Measurements from ENCODE around the gene MRPL33.
"Not testable (repeated sequence)": the region's sequence is repeated elsewhere in the genome, so short reads cannot be mapped to it uniquely, and the experiment has no call there.

The MRPL33 gene

DNA sequence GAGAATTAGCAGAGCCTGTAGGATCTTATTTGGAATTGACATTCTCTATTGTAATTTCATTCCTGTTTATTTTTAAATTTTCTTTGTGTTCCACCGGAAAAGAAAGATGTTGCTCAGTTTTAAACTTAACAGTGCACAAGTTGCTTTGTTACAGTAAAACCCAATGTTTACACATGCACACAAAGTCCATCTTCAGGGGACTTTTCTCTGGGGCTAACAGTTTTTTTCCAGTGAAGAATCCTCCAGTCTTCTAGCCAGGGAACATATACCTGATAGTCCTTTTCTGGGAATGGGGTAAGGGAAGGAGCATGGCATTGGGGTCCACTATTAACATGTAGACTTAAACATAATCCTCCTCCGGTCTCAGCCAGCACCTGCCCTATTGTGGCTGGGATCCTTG is 25.2 kb upstream of the MRPL33 start:
- H3K4me1 ChIP-seq (ENCODE audit: control insufficient read depth, insufficient read depth, low read length) = no peaks in the 10 kb centered on the region
- no peaks in the 10 kb centered on the region for H3K36me3 ChIP-seq (ENCODE audit: insufficient read depth, low read length)
- H3K4me2 ChIP-seq (ENCODE audit: low read length) = no peak overlapping the region
- H3K4me3 ChIP-seq (ENCODE audit: low read length) = no peak overlapping the region
- no peak overlapping the region for H3K9ac ChIP-seq (ENCODE audit: low read depth, low read length)
- H3K9me3 ChIP-seq (replicated peaks; ENCODE audit: low read length) = peaks cover 9% of the 10 kb centered on the region
- no peaks in the 10 kb centered on the region for H3K27me3 ChIP-seq (ENCODE audit: control insufficient read depth, insufficient read depth, low read length)

DNA sequence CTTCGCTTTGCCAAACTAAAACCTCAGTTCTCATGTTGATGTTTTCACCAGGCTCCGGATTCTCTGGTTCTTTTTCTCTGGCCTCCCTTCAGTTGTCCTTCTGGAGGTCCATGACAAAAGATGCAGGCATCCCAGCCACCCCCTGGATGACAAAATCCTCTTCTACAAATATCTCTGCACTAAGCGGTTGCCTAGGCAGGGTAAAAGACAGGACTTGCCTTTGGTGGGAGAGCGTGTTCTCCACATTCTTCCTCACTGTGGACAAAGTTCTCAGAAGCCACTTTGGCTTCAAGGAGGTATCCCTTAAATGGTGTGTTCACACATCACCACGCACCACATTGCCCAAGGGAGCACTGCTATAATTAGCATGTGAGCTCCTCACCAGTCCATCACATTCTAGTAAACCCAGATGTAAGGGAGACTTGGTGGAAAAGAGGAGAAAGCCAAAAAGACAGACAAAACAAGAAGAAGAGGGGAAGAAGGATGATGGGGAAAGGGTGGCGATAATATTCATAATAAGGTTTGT is 23.6 kb upstream of the MRPL33 start:
- Histone ChIP-seq H3K36me3 (ENCODE audit: insufficient read depth, low read length) (no peaks in the 10 kb centered on the region), H3K27me3 (ENCODE audit: control insufficient read depth, insufficient read depth, low read length) (no peaks in the 10 kb centered on the region), H3K9me3 (replicated peaks; ENCODE audit: low read length) (peaks cover 9% of the 10 kb centered on the region), H3K9ac (ENCODE audit: low read depth, low read length) (no peak overlapping the region), H3K4me3 (ENCODE audit: low read length) (no peak overlapping the region), H3K4me2 (ENCODE audit: low read length) (no peak overlapping the region), H3K4me1 (ENCODE audit: control insufficient read depth, insufficient read depth, low read length) (no peaks in the 10 kb centered on the region)

DNA sequence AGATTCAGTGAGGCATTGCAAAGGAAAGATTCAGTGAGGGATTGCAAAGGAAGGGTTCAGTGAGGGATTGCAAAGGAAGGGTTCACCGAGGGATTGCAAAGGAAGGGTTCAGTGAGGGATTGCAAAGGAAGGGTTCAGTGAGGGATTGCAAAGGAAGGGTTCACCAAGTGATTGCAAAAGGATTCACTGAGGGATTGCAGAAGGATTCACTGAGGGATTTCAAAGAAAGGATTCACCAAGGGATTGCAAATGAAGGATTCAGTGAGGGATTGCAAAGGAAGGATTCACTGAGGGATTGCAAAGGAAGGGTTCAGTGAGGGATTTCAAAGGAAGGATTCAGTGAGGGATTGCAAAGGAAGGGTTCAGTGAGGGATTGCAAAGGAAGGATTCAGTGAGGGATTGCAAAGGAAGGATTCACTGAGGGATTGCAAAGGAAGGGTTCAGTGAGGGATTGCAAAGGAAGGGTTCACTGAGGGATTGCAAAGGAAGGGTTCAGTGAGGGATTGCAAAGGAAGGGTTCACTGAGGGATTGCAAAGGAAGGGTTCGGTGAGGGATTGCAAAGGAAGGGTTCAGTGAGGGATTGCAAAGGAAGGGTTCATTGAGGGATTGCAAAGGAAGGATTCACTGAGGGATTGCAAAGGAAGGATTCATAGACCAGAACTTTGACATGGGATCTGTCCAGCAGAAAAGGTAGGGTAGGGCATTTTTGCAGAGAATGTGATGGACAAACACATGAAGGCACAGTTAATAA is 22.5 kb upstream of the MRPL33 start:
- H3K9ac ChIP-seq (ENCODE audit: low read depth, low read length); H3K27me3 ChIP-seq (ENCODE audit: control insufficient read depth, insufficient read depth, low read length); H3K9me3 ChIP-seq (replicated peaks; ENCODE audit: low read length); H3K36me3 ChIP-seq (ENCODE audit: insufficient read depth, low read length); H3K4me3 ChIP-seq (ENCODE audit: low read length); H3K4me2 ChIP-seq (ENCODE audit: low read length); H3K4me1 ChIP-seq (ENCODE audit: control insufficient read depth, insufficient read depth, low read length): not testable (repeated sequence)

DNA sequence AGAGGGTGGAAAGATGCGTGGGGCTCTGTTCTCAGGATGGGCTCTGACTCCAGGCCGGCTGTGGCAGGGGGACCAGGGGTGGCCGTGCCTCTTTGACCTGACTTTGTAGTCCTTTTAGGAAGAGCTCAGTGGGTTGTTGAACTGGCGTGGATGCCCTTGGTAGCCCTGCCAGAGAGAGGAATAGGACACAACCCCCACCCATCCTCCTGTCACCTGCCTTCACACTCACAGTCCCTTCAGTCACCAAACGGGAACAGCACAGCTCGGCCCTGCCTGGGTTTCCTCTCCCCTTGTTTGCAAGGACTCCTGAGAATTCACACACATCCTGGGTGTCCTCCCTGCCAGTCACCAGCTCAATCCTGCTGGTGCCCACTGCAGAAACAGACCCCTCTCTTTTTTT is 20.1 kb upstream of the MRPL33 start:
- Histone ChIP-seq H3K36me3 (ENCODE audit: insufficient read depth, low read length) (no peaks in the 10 kb centered on the region), H3K4me3 (ENCODE audit: low read length) (no peak overlapping the region), H3K4me1 (ENCODE audit: control insufficient read depth, insufficient read depth, low read length) (no peaks in the 10 kb centered on the region), H3K9me3 (replicated peaks; ENCODE audit: low read length) (peaks cover 9% of the 10 kb centered on the region), H3K27me3 (ENCODE audit: control insufficient read depth, insufficient read depth, low read length) (no peaks in the 10 kb centered on the region), H3K9ac (ENCODE audit: low read depth, low read length) (no peak overlapping the region), H3K4me2 (ENCODE audit: low read length) (no peak overlapping the region)

DNA sequence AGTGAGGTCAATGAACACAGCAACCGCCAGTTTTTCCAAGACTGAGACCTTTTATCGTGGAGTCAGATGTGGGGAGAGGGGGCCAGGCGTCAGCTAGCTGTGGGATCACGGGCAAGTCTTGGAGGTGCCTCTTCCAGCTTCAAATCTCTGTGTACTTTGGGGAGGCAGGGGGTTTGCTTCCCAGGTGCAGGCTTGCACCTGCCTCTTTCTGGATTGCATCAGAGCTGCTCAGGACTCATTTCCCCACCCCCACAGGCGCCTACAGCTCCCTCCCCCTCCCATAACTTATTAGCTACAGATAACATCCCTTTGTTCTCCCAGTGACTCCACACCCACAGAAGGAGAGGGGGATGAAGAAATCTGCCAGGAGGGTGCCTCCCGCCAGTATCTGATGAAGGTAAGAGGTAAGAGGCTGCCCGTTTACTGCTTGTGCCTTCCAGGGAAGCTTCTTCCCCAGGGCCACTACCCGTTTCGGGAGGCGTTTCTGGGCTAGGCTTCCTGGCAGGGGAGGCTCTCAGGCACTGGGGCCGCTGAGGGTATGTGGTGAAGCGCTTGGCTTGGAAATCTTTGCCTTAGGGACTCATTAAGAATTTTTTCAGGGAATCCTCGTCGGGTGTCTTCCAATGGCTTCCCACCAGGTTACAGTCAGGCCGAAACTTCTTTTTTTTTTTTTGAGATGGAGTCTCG is 18.8 kb upstream of the MRPL33 start:
- no peak overlapping the region for H3K9ac ChIP-seq (ENCODE audit: low read depth, low read length)
- H3K27me3 ChIP-seq (ENCODE audit: control insufficient read depth, insufficient read depth, low read length) = no peaks in the 10 kb centered on the region
- no peak overlapping the region for H3K4me3 ChIP-seq (ENCODE audit: low read length)
- H3K4me1 ChIP-seq (ENCODE audit: control insufficient read depth, insufficient read depth, low read length) = peaks cover 4% of the 10 kb centered on the region
- H3K9me3 ChIP-seq (replicated peaks; ENCODE audit: low read length) = peaks cover 9% of the 10 kb centered on the region
- no peak overlapping the region for H3K4me2 ChIP-seq (ENCODE audit: low read length)
- H3K36me3 ChIP-seq (ENCODE audit: insufficient read depth, low read length) = no peaks in the 10 kb centered on the region

DNA sequence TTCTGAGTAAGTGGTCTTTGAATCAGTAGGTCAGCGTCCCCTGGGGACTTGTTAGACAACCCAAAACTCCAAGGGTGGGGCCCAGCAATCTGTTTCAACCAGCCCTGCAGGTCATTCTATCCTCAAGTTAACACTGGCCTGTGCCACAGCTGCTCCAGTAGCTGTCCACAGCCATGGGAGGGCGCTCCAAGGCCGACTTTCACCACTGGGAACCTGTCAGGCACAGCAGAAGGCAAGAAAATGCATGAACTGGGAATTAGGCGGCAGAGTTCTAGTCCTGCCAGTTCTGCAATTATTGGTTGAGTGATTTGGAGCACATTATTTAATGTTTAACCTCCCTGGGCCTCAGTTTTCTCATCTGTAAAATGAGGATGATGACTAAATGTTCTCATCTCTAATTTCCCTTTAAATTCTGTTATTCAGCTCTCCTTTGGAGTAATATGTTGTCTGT is 17.4 kb upstream of the MRPL33 start:
- Histone ChIP-seq H3K4me2 (ENCODE audit: low read length) (no peak overlapping the region), H3K36me3 (ENCODE audit: insufficient read depth, low read length) (no peaks in the 10 kb centered on the region), H3K27me3 (ENCODE audit: control insufficient read depth, insufficient read depth, low read length) (no peaks in the 10 kb centered on the region), H3K4me1 (ENCODE audit: control insufficient read depth, insufficient read depth, low read length) (peaks cover 4% of the 10 kb centered on the region), H3K9ac (ENCODE audit: low read depth, low read length) (no peak overlapping the region), H3K4me3 (ENCODE audit: low read length) (no peak overlapping the region), H3K9me3 (replicated peaks; ENCODE audit: low read length) (peaks cover 2% of the 10 kb centered on the region)

DNA sequence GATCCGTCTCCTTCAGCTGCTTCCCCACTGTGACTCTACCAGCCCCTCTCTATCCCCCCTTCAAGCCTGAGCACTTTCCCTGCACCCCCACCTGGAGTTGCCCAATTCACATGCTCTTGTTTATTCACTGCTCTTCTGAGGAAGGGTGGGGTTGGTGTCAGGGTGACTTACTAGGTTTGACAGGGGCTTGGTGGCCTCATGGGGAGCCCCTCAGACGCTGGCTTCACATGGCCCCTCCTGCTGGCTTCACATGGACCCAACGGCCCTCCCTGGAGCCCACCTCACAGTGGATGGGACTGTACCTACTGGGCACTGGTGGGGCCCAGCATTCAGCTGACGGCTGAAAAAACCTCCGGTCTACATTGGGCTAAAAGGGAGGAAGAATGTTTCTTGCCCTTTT is 16.7 kb upstream of the MRPL33 start:
- Histone ChIP-seq H3K27me3 (ENCODE audit: control insufficient read depth, insufficient read depth, low read length) (no peaks in the 10 kb centered on the region), H3K9me3 (replicated peaks; ENCODE audit: low read length) (no peaks in the 10 kb centered on the region), H3K4me1 (ENCODE audit: control insufficient read depth, insufficient read depth, low read length) (peaks cover 4% of the 10 kb centered on the region), H3K4me2 (ENCODE audit: low read length) (no peak overlapping the region), H3K36me3 (ENCODE audit: insufficient read depth, low read length) (no peaks in the 10 kb centered on the region), H3K4me3 (ENCODE audit: low read length) (no peak overlapping the region), H3K9ac (ENCODE audit: low read depth, low read length) (no peak overlapping the region)

DNA sequence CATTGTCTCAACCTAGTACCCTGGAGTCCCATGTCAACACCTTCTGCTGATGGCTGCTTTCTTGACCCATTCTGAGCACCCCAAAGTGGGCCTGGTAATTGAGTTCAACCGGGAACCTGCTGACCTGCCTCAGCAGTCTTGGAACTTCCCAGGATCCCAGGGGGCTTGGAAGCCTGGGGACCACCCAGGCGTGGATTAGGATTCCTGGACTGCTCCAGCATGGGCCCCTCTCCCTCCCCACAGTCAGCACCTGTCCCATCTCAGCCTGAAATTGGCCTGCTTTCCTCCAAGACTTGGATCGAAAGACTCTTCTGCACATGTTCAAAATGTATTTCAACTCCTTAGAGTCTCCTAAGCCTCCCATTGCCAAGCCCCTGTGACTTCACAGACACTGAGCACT is 15.4 kb upstream of the MRPL33 start:
- H3K4me1 ChIP-seq (ENCODE audit: control insufficient read depth, insufficient read depth, low read length) = peaks cover 8% of the 10 kb centered on the region
- no peak overlapping the region for H3K4me2 ChIP-seq (ENCODE audit: low read length)
- H3K36me3 ChIP-seq (ENCODE audit: insufficient read depth, low read length) = no peaks in the 10 kb centered on the region
- no peak overlapping the region for H3K9ac ChIP-seq (ENCODE audit: low read depth, low read length)
- no peaks in the 10 kb centered on the region for H3K27me3 ChIP-seq (ENCODE audit: control insufficient read depth, insufficient read depth, low read length)
- H3K9me3 ChIP-seq (replicated peaks; ENCODE audit: low read length) = no peaks in the 10 kb centered on the region
- H3K4me3 ChIP-seq (ENCODE audit: low read length) = no peak overlapping the region

DNA sequence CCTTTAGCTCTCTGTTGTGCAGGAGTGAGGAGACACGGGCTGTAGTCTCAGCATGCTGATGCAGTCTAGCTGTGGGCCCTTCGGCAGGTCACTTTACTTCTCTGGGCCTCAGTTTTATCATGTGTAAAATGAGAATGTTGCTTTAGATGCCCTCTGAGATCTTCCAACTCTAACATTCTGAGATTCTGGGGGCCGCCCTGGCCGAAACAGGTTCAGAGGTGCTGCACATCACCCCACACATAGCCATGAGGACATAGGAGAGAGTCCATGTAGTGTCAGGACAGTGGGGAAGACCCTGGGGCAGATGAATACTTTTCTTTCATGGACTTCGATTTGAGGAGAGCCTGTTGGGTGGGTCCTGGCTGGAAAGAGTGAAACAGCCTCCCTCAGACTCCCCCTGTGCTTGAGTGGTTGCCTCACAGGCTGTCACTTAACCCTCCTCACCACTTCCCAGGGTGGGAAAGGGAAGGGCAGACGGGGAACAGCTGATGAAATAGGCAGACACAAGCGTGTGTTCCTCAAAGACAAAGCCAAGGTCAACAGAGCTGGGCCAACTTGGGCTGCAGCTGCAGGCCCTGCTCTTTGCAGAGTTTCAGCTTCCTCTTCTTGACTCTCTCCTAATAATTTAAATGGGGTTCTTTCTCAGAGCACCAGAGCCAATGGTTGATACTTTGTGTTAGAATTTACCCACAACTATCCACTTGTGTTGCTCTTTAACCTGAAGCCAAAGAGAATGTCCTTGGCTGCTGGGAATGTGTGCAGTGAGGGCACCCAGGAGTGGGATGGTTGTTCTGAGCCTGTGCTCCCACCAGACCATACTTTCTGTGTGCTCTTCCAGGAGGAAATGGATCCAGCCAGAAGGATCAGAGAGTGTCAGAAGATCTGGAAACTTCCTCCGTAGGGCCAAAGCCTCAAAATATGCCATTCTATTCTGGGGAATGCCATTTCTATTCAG is 14.7 kb upstream of the MRPL33 start:
- Histone ChIP-seq H3K4me3 (ENCODE audit: low read length) (no peak overlapping the region), H3K36me3 (ENCODE audit: insufficient read depth, low read length) (no peaks in the 10 kb centered on the region), H3K4me2 (ENCODE audit: low read length) (no peak overlapping the region), H3K27me3 (ENCODE audit: control insufficient read depth, insufficient read depth, low read length) (no peaks in the 10 kb centered on the region), H3K9ac (ENCODE audit: low read depth, low read length) (no peak overlapping the region), H3K4me1 (ENCODE audit: control insufficient read depth, insufficient read depth, low read length) (peaks cover 14% of the 10 kb centered on the region), H3K9me3 (replicated peaks; ENCODE audit: low read length) (no peaks in the 10 kb centered on the region)

DNA sequence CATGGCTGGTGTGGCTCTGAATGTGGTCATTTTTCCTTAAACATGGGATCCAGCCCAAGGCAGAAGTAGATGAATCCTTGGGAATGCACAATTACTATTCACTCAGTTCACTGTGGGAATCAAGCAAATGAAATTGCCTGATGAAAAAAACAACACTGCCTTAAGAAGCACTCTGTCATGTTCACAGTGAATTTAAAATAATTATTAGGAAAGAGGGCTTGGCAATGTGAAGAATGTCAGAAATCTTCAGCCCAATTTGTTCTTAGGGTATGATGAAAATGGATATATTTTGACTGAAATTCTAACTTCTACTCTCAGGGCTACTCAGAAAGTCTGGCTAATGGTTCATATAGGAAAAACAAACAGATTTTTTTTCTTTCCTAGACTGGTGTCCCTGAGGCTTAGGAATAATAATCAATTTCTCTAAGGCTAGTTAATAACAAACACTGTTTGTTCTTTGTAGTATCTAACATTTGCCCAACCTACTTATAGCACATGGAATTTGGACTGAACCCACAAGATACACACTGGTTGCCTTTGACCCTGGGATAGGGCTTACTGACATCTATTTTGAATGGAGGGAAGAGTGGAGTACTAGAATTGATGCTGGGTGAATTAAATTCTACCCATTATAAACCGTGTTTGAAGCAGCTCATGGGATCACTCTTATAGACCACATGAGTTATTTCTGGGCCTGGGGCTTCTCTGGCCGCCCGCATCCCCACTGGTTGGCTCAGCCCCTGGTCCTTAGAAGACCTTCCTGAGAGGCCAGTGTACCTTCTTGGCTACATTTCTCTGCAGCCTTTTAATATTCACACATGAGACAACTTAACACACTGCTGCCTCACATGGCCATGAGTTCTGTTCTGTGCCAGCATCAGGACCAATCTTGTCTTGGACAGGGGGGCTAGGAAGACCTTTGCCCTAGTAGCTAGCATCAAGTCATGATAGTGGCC is 8.3 kb upstream of the MRPL33 start:
- no peak overlapping the region for H3K9ac ChIP-seq (ENCODE audit: low read depth, low read length)
- H3K36me3 ChIP-seq (ENCODE audit: insufficient read depth, low read length) = no peaks in the 10 kb centered on the region
- no peak overlapping the region for H3K4me3 ChIP-seq (ENCODE audit: low read length)
- peaks cover 31% of the 10 kb centered on the region for H3K4me1 ChIP-seq (ENCODE audit: control insufficient read depth, insufficient read depth, low read length)
- no peaks in the 10 kb centered on the region for H3K9me3 ChIP-seq (replicated peaks; ENCODE audit: low read length)
- no peak overlapping the region for H3K4me2 ChIP-seq (ENCODE audit: low read length)
- no peaks in the 10 kb centered on the region for H3K27me3 ChIP-seq (ENCODE audit: control insufficient read depth, insufficient read depth, low read length)
